HepG2 (cell line): ENCODE measurements around the gene LATS2.

Experiments used
- EZH2 ChIP-seq: conservative IDR thresholded peaks from 2 replicates; pipeline ENCODE4 v1.6.1; 2012; ENCODE audit warnings: mild to moderate bottlenecking, low read depth, low read length, moderate library complexity
- FOXK2 ChIP-seq: fragments of 450-650 bp; IDR thresholded peaks from 2 replicates; pipeline ENCODE4 v1.6.1; 2016

GRCh38 chr13:21075011-21075378, 13.6 kb upstream of the LATS2 start:
- TF ChIP-seq FOXK2 = no peak
- no peak for TF ChIP-seq EZH2
